CD4-positive, alpha-beta T cell treated with Interleukin-21 for 1 hour (primary cell): ENCODE results near the gene POMC.
"Not testable (repeated sequence)": the region's sequence is repeated elsewhere in the genome, so short reads cannot be mapped to it uniquely, and the experiment has no call there.

ENCODE experiments used
- DNase-seq: peaks from one replicate; pipeline ENCODE4 v3.0.0-alpha.2; 2020

POMC gene

DNA sequence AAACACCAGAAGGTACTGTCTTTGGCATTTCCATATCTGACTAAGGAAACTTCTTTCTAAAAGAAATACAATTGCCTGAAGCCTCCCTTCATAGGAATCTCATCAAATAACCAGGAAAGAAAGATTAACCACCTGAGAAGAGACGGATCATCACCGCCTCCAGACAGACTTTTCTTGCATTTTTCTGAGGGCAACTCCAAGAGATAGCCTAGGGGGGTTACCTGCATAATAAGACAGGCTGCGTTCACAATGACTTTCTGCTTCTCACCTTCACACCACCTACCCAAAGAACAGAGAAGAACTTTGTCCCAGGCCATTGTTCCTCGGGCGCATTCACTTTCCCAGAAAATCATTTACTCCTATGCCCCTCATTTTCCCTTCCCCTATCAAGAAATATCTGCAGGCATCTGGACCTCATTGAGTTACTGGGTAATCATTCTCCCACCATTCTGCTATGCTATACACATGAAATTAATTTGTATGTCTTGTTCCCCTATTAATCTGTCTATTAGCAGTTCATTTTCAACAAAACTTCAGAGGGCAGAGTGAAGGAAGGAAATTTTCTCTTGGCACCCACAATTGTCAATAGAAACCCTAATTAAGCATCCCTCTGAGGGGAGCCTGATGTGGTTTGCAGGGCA, 8.3 kb upstream of the POMC start:
- no peak for DNase-seq

DNA sequence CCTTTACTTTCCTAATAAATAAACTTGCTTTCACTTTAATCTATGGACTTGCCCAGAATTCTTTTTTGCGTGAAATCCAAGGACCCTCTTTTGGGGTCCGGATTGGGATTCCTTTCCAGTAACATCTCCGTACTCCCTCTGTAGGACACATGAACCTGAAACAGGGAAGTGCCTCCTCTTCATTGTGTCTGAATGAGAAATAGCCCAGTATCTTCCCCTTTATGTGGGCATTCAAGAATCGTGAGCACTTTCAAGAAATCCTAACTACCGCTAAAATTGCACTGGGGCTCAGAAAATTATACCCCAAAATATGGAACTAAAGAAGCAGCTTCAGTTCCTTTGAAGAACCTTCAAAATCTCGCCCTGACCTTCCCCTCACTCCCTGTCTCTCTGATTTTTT, 7.8 kb upstream of the POMC start:
- no peak for DNase-seq

DNA sequence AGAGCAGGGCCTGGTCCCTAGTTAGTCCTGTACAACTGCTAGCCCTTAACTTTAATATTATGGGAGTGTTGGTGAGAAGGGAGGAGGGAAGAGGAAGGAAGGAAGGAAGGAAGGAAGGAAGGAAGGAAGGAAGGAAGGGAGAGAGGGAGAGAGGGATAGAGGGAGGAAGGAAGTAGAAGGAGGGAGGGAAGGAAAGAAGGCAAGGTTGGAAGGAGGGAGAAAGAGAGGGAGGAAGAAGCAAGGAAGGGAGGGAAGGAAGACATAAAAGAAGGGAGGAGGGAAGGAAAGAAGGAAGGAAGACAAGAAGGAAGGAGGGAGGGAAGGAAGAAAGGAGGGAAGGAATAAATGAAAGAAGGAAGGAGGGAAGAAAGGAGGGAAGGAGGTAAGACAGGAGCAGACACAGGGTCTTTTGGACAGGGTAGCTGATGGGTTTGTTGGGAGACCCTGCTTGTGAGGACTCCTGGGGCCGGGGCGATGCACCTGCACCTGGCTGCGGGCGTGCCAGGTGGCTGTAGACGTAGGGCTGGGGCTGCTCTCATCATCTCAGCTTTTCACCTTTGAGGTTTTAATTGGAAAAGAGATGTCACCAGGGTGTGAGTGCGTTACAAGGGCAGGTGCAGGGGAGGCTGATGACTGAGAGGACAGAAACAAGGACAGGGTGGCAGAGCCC, 5.9 kb upstream of the POMC start:
- no peak for DNase-seq

DNA sequence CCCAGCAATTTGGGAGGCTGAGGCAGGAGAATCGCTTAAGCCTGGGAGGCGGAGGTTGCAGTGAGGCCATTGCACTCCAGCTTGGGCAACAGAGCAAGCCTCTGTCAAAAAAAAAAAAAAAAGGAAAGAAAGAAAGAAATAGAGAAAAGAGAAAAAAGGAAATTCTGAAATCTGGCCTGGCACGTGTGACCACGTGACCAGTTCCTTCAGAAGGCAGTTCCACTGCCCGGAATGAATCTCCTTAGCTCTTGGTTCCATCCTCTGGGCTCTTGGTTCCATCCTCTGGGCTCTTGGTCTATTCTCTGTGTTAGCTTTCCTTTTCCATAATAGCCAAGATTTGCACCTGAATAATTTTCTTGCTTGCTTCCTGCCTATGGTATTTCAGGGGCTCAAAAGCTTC, 5.3 kb upstream of the POMC start:
- no peak for DNase-seq

DNA sequence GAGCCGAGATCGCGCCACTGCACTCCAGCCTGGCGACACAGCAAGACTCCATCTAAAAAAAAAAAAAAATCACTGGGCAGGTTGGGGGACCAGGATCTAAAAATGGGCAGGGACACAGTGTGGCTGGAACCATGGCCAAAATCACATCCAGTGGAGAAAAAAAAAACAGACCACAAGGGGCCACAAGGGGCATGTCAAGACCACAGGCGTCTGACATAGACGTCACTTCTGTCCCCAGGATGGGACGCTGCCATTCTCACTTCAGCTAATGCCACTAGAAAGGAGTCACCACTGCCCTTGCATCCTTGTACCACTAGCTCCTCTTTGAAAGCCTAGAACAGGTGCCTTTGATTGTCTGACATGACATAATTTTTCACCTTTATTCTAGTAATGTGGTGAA, 2.5 kb upstream of the POMC start:
- no peak for DNase-seq

DNA sequence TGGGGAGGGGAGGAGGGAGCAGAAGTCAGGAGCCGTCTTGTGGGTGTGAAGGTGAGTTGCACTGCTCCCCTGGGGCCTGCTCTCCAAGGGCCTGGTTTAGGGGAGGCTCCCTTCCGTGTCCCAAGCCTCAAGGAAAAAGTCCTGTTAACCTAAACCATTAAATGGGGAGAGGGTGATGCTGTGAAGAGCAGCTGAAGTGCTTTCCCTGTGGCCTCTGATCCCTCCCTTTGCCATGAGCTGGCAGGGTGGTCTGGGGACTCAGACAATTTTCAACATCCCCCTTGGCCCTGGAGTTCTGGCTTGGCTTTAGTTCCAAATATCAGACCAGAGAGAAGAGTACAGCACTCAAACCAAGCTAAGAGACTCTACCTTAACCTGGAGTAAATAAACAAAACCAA, 692 bp upstream of the POMC start:
- no peak for DNase-seq

DNA sequence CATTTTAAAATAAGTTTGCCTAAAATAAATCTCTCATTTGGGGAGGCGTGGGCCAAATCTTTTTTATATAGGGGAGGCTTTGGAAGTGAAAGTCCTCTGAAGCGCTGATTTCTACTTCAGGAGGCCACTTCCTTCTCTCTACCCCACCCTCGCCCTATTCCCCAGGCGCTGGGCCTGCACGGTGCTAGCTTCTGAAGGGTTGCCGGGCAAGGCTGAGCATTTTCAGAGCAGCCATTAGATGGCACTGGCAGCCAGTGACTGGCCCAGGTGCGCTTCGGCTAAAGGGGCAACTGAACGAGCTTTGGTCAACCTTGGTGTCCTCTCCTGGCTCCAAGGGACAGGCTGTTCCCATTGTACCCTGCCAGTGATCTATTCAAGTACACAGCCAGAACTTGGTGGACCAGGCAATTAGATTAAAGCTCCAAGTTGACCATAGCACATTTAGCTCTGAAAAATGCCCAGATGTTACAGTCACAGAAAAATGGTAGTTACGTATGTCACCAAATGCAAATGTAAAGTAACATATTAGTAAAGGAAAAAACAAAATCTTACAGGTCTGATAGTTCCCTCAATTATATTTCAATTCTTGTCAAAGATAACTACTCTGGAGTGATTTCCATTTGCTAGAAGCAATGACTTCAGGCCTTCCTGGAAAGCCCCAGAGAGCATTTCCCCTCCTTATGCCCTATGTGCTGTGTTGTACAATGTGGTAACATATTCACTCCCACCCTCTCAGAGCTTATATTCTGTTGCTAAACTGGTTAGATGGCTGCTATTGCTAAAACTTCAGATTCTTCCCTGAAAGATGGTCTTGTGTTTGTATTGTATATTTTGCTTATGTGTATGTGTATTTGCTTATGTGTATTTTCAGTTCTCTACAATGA, 2.1 kb downstream of the POMC start:
- peak; percentile 60 for DNase-seq

DNA sequence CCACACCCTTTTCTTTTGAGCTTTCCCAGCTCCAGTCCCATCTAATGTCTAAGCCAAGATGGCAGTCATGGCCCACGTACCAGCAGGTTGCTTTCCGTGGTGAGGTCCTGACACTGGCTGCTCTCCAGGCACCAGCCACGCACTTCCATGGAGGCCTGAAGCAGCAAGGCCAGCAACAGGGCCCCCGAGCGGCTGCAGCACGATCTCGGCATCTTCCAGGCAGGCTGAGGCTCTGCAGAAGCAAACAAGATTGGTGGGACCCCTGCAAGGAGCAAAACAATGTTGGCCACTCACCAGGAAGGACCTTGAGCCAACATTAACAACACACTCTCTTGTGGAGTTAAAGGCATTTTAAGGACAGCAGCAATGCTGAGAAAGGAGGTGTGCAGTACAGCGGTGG, 3.8 kb downstream of the POMC start:
- no peak for DNase-seq

DNA sequence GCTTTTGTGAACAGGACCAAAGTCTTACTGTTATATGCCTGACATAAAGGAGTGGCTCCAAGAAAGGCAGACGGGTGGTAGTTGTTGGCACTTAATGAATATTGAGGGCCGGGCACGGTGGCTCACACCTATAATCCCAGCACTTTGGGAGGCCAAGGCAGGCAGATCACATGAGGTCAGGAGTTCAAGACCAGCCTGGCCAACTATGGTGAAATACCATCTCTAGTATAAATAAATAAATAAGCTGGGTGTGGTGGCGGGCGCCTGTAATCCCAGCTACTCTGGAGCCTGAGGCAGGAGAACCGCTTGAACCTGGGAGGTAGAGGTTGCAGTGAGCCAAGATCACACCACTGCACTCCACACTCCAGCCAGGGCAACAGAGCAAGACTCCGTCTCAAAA, 6.3 kb downstream of the POMC start:
- not testable (repeated sequence) for DNase-seq

DNA sequence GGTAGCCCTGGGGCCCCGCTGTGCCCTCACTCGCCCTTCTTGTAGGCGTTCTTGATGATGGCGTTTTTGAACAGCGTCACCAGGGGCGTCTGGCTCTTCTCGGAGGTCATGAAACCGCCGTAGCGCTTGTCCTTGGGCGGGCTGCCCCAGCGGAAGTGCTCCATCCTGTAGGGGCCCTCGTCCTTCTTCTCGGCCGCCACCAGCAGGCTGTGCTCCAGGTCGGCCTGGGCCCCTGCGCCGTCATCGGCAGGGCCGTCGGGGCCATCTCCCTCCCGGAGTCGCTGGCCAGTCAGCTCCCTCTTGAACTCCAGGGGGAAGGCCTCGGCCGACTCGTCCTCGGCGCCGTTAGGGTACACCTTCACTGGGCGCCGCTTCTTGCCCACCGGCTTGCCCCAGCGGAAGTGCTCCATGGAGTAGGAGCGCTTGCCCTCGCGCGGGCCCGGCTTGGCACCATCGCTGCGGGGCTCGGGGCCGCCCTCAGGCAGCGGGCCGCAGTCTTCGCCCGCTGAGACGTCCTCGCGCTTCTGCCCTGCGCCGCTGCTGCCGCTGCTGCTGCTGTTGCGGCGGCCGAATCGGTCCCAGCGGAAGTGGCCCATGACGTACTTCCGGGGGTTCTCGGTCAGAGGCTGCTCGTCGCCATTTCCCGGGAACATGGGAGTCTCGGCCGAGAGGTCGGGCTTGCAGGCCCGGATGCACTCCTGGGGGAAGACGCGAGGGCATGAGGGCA, 7.2 kb downstream of the POMC start:
- peak; percentile 86 for DNase-seq

DNA sequence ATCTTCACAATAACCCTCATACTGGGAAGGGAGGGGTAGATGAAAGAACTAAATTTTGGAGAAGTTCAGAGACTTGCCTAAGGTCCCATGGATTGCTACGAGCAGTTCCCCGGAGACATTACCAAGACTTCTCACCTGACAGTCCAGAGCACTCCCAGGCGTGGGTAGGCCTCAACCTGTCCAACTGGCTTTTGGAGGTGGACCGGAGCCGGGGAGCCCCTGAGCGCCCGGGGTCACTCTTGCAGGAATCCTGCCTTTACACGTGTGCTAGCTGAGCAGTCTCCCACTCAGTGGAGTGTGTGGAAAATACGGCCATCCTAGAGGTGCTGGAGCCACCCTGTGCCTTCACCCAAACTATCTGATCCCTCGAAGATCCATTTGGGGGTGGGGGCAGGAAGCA, 8.0 kb downstream of the POMC start:
- DNase-seq, result no peak

DNA sequence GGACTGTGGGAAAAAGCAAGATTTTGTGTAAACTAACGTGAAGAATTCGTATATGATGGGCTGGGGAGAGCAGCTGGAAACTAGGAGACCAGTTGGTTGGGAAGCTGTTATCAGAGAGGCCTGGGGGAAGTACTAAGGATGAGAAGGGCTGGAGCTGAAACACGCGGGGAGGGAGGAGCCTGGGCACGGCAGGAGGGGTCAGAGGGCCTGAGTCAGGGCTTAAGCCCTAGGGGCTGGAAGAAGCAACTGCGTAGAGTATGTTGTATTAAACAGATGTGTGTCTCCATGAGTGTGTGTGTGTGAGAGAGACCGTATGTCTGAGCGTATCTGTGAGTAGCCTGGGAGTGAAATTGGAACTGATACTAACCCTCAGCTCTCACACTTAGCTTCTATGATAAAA, 8.4 kb downstream of the POMC start:
- DNase-seq, result no peak

DNA sequence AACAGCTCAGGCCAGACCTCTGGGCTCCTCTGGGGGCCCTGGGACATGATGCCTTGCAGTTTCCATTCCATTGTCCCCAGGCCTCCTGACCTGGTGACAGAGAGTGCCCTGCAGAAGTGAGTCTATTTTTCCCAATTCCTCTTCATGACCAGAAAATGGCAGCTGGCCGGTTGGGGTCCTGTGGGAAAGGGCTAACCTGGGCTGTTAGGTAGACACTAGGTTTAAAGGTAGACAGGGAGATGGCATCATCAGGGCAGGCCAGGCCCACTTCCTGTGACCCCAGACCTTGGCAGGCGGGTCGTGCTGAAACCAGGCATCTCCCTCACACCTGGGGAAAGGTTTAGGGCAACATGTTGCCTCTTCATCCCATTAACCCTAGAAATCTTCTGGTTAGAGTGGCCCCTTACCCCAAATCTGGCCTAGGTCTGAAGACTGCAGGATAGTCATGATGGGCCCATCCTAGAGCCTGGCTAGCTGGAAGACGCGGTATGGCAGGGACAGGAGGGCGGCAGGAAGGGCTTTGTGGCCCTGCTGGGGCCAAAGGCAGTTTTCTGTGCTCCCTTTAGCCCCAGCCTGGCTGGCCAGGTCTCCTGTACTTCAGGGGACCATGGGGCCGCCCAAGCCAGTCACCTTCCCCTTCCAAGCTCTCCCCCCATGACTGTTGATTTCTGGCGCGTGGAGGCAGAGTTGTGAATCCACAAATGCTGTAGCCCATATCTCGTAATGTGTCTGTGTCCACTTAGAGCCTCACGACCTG, 10.1 kb downstream of the POMC start:
- DNase-seq, result no peak

DNA sequence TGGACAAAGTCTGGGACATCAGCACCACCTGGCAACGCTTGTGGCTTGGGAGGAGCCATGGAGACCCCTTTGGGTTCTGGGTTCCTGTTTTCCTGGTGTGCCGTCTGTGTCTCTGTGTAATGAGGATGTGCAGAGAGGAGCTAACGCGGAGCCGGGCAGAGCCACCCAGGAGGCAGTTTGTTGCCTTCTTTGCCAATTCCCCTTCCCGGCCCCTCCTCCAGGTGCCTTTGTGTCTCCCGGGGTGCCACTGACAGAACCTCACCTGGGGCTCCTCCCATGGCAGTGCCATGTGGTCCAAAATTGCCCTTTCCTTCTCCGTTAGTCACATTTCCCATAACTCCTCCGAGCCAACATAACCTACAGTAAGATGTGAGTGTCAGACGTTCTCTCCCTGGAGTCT, 13.0 kb downstream of the POMC start:
- DNase-seq, result no peak

DNA sequence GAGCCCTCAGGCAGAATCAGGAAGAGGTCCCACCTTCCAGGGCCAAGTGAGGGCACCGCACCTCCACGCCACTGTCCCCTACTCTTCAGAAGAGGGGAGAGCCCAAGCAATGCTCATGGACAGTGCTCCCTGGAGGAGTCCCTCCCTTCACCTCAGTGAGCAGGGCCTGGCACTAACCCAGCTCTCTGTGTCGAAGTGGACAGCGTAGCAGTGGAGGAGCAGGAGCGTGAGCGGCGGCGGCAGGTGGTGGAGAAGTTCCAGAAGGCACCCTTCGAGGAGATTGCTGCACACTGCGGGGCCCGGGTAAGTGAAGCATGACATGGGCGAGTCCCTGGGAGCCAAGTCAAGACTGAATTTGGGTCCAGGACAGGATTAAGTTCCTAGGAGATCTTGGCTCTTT, 16.7 kb downstream of the POMC start:
- no peak for DNase-seq

DNA sequence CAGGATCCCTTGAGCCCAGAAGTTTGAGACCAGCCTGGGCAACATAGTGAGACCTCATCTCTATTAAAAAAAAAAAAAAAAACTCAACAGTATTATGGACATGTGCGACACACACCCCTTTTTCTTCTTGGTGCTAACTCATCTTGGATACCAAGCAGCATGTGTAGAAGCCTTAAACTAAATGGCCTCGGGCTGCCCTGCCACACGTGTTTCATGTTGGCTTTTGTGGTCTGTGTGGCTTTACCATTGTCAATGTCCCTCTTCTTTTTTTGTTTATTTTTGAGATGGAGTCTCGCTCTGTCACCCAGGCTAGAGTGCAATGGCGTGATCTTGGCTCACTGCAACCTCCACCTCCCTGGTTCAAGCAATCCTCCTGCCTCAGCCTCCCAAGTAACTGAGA, 17.4 kb downstream of the POMC start:
- not testable (repeated sequence) for DNase-seq

DNA sequence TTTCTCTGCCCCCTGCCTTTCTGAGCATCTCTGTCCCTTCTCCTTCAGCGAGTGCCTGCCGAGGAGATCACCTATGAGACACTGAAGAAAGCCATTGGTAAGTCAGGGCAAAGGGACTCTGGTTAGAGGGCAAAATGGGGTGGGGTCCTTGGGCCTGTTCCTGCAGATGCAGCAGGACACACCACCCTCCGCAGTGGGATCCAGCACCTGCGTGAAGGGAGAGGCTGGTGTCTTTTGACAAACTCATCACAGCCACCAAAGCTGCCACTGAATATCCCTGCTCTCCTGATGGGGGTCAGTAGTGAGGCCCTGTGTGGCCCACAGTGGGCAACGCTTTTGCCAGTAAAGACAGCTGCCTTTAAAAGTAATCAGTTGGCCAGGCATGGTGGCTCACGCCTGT, 18.7 kb downstream of the POMC start:
- no peak for DNase-seq

DNA sequence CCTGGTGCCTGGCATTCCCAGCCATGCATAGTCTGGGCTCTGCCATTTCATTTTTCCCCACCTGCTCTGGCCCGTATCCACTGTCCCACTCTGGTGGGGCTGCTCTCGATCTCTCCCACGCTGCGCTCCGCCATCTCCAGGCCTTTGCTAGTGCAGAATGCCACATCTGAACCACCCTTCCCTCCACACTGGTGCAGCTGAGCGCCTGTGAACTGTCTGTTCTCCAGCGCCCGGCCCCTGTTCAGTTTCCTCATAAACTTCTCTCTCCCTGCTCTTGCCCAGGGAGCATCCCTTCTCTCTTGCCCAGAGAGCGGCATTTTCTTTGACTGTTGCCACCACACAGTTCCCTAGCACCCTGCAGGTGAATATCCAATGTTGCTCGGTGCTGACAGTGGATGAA, 21.5 kb downstream of the POMC start:
- DNase-seq, result no peak

DNA sequence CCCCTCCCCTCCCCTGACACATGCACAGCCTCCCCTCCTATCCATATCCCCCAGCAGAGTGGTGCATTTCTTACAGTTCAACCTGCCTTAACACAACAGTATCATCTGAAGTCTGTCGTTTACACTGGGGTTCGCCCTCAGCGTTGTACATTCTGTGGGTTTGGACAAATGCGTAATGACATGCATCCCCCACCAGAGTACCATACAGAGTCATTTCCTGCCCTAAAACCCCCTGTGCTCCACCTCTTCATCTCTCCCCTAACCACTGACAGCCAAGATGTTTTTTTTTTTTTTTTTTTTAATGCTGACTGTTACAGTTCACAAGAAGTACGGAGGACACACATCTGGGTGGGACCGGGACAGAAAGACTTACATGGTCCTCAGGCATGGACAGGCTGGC, 22.6 kb downstream of the POMC start:
- DNase-seq, result no peak

DNA sequence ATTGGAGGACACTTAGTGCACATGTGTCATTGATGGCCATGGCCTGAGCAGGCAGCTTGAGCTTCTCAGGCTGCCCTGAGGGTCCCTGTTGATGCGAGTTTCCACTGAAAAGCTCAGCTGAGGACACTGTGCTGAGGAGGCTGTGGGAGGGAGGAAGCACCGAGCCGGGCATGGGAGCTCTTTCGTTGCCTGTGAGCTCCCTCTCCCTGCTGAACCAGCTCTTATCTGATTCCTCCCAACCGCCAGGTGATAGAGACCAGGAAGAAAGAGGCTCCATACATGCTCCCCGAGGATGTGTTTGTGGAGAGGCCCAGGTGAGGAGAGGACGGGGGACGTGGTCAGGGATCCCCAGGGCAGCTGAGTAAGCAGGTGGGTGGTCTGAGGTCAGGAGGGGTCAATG, 27.3 kb downstream of the POMC start:
- no peak for DNase-seq

DNA sequence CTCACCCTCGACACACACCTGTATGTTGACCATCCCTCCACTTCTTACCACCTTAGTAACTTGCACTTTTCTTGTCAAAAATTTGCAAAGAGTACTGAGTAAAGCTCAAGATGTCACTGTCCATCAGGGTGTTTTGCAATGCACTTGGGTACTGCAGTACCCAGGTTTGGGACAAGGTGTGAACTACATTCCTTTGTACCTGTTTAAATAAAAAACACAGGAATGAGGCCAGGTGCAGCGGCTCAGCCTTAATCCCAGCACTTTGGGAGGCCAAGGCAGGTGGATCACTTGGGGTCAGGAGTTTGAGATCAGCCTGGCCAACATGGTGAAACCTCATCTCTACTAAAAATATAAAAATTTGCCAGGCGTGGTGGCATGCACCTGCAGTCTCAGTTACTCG, 27.8 kb downstream of the POMC start:
- DNase-seq, result not testable (repeated sequence)

DNA sequence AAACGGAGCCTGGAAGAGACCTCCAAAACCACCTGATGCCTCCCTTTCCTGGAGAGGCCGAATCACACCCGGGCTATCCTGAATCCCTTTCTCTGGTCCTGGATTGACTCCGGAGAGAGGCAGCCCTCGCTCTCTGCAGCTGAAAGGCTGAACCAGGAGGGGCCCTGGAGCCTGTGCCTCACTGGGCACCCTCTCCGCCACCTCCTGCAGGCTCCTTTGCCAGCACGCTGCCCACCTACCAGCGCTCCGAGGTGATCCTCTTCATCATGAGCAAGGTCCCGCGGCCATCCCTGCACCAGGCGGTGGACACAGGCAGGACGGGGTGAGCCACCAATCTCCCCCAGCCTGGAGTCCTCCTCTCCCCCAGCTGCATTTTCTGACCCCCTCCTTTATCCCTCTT, 35.7 kb downstream of the POMC start:
- DNase-seq, result no peak

DNA sequence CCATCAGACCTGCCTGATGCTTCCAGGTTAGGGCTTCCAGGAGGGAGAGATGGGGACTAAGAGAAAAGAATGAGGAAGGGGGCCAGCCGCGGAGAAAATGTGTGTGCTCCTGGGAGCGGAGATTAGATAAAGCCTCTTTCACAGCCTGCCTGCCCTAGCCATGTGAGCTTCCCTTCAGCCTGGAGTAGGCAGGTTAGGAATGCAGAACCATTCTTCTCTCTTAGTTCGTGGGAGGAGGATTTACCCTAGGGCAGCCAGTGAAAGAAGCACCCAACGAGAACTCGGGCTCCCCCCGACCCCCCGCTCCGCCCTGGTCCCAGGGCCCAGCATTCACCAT, 36.1 kb downstream of the POMC start:
- DNase-seq, result no peak
